Measurements from ENCODE around the gene TTC31.
"Not testable (repeated sequence)": the region's sequence is repeated elsewhere in the genome, so short reads cannot be mapped to it uniquely, and the experiment has no call there.

Gene TTC31

DNA sequence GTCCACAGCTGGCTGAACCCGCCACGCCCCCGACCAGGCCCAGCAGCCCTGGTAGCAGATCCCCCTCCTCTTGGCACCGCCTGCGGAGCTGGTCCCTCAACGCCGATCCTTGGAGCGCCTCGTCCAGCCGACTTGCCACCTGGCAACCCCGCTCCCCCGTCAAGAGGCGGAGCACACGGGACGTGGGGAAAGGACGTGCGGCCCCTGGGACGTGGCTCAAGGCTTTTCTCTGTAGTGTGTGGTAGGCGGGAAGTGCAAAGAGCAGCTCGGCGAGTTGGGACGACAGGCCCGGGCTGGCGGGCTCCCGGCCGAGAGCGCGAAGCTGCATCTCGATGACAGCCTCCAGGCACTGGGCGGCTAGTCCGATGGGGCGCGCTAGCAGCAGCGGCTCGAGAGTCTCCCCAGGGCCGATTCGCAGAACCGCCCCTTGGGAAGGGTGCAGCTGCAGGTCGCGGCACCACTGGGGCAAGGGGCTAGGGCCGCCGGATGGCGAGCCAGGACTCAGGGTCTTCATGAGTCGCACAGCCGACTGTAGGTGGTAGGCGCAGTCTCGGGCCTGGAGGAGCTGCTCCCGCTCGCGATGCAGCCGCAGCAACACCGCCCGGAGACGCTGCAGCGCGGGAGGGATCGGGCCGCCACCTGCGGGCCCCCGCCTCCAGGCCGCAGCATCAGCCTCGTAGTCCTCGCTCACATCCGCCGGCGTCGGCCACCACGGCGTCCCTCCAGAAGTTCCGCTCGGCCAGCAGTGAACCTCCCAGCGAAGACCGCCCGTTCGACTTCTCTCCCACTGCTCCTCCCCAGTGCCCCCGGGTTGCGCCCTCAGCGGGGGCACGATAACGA lies 700 bp upstream of the TTC31 start:
- TF ChIP-seq, protein P1, sequence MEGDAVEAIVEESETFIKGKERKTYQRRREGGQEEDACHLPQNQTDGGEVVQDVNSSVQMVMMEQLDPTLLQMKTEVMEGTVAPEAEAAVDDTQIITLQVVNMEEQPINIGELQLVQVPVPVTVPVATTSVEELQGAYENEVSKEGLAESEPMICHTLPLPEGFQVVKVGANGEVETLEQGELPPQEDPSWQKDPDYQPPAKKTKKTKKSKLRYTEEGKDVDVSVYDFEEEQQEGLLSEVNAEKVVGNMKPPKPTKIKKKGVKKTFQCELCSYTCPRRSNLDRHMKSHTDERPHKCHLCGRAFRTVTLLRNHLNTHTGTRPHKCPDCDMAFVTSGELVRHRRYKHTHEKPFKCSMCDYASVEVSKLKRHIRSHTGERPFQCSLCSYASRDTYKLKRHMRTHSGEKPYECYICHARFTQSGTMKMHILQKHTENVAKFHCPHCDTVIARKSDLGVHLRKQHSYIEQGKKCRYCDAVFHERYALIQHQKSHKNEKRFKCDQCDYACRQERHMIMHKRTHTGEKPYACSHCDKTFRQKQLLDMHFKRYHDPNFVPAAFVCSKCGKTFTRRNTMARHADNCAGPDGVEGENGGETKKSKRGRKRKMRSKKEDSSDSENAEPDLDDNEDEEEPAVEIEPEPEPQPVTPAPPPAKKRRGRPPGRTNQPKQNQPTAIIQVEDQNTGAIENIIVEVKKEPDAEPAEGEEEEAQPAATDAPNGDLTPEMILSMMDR (IDR thresholded peaks at IDR 0.05; ENCODE audit: low read depth, low read length) = no peak
- DNase-seq (ENCODE audit: extremely low read depth, low read depth) = no peak

DNA sequence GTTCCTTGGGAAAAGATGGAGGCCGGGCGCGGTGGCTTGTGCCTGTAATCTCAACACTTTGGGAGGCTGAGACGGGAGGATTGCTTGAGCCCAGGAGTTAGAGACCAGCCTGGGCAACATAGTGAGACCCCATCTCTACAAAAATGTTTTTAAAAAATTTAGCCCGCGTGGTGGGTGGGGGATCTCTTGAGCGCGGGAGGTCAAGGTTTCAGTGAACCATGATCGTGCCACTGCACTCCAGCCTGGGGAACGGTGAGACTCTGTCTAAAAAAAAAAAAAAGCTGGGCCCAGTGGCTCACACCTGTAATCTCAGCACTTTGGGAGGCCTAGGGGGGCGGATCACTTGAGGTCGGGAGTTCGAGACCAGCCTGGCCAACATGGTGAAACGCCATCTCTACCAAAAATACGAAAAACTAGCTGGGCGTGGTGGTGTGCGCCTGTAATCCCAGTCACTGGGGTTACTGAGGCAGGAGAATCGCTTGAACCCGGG lies 839 bp downstream of the TTC31 start:
- DNase-seq (ENCODE audit: extremely low read depth, low read depth) = not testable (repeated sequence)

DNA sequence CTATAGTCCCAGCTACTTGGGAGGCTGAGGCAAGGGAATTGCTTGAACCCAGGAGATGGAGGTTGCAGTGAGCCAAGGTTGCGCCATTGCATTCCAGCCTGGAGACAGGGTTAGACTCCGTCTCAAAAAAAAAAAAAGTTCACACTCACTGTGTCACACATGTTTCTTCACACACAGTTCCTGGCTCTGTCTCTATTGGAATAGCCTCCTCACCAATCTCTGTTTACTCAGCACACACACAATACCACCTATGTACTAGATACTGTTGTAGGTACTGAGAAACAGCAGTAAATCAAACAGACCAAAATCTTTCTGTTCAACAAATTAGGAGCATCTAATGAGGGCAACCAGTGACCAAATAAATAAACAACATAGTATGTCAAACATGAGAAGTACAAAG lies 3.3 kb downstream of the TTC31 start:
- TF ChIP-seq, protein P1 (IDR thresholded peaks at IDR 0.05; ENCODE audit: low read depth, low read length) = no peak
- no peak for DNase-seq (ENCODE audit: extremely low read depth, low read depth)

DNA sequence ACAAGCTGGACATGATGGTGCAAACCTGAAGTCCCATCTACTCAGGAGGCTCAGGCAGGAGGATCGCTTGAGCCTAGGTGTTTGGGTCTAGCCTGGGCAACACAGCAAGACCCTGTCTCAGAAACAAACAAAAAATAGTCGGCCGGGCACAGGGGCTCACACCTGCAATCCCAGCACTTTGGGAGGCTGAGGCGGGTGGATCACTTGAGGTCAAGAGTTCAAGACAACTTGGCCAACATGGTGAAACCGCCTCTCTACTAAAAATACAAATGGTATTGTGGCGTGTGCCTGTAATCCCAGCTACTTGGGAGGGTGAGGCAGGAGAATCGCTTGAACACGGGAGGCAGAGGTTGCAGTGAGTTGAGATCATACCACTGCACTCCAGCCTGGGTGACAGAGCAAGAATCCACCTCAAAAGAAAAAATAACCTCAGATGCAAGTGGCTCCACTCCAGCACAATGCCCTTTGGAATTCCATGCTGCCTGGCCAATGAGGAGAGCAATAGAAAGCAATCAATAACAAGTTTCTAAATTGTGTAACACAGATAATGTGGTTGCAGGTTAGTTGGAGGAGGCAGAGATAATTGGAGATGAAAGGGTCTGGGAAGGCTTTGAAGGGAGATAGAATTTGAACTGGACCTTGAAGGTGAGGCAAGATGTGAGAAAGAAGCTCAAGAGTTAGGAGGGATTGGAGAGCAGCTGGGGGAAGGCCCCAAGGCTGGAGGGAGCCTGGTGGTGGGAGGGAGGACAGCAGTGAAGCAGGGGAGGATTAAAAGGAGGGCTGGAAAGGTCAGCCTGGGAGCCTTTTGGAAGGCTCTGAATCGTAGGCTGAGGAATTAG lies 6.0 kb downstream of the TTC31 start:
- no peak for DNase-seq (ENCODE audit: extremely low read depth, low read depth)
- TF ChIP-seq, protein P1 (IDR thresholded peaks at IDR 0.05; ENCODE audit: low read depth, low read length) = no peak

DNA sequence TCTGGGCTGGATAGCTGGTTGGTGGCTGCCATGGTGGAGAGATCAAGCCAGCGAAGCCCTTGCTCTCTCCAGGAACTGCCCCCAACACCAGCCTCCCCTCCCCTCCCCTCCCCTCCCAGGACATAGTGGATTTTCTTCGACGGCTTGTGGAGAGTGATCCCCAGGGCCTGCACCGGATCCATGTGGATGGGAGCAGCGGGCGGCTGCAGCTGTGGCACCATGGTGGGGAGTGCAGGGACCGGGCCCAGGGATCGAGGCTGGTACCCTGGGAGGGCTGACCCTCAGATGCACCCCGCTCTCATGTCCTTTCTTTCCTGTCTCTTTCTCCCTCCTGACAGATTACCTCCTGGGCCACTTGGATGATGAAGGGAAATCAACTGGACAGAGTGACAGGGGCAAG lies 7.0 kb downstream of the TTC31 start:
- TF ChIP-seq, protein P1 (IDR thresholded peaks at IDR 0.05; ENCODE audit: low read depth, low read length) = no peak
- DNase-seq (ENCODE audit: extremely low read depth, low read depth) = no peak

DNA sequence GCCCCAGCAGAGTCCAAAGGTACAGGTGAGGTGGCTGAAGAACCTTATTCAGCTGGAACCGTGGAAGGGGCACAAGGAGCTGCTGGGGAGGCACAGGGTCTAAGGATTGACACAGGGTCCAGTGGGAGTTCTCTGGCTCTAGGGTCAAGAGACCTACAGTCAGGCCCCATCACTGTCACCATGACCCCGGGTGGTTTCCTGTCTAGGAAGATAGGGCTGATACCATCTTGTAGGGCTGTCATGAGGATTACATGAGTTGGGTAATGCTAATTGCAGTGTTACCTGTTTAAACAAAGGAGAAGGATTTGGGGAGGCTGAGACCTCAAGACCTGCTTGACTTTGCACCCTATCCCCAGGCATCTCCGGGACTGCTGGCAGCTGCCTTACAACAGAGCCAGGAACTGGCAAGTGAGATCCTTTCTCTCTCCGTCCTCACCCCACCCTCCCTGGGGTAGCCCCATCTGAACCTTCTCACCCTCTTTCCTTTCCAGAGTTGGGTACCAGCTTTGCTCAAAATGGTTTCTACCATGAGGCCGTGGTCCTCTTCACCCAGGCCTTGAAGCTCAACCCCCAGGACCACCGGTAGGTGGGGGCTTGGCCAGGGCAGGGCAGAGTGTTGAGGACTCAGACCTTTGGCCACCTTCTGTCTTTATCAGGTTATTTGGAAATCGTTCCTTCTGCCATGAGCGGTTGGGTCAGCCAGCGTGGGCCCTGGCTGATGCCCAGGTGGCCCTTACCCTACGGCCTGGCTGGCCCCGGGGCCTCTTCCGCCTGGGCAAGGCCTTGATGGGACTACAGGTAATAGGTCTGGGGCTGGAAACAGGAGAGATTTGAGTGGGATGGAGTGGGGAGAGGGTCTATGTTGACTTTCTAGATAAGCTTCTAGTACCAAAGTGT lies 9.0 kb downstream of the TTC31 start:
- no peak for DNase-seq (ENCODE audit: extremely low read depth, low read depth)
- TF ChIP-seq, protein P1 (IDR thresholded peaks at IDR 0.05; ENCODE audit: low read depth, low read length) = no peak

DNA sequence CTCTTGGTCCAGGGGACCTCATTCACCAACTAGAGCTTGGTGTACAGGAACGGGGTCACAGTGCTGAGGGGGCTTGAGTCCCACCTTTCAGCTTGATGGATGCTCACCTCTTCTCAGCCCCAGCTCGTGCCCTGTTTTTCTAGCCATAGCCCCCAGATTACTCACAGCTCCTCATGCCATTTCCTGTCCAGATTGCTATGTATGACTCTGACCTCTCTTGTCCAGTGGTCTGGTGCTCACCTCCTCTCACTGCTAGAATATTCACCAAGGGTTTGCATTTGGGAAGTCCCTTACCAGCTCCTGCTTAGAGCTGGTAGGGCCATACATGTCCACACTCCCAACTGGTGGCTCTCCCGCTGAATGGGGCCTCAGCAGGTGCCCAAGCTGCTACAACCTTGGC lies 10.7 kb downstream of the TTC31 start:
- TF ChIP-seq, protein P1 (IDR thresholded peaks at IDR 0.05; ENCODE audit: low read depth, low read length) = no peak
- DNase-seq (ENCODE audit: extremely low read depth, low read depth) = no peak

All from AG09319 (cell line).